ENCODE data around the gene TICAM2. TPM values are rescaled to one million over a fixed set of nuclear protein-coding genes. Genes with fewer than 3 reads are reported as not detected.
A peak's percentile ranks its signal among the peaks of the same experiment; 100 is the strongest.

The TICAM2 gene
- total RNA-seq, 2 donors from 2014 or later: 3.5 TPM

DNA sequence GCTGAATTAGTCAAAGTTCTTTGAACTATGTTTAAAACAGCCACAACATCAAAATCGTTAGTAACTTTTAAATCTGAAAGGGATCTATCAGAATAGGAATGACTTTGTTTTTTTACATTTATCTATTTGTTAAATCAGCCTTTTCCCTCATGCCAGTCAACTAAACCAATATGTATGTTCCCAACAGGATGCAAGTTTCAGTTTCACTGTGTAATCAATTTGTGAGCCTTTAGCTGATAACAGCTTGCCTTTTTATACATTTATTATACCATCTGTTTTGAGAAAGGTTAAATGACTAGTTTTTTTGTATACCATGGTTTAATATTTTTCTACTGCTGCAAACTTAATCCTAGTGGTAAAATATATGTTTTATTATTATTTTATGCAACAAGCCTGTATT, 14.6 kb upstream of the TICAM2 start:
- no peak for DNase-seq
- intact Hi-C loops (cut with DNase I): no loop called here
- no peak for ATAC-seq

- DNase-seq (no peak), ATAC-seq (no peak)
- intact Hi-C loops (cut with DNase I): no loop called here
Observed at GRCh38 chr5:115616472-115616871, 14.2 kb upstream of the TICAM2 start.

GRCh38 chr5:115611873-115612272, 9.6 kb upstream of the TICAM2 start:
- ATAC-seq (no peak), DNase-seq (no peak)
- intact Hi-C loops (cut with DNase I): no loop called here

DNA sequence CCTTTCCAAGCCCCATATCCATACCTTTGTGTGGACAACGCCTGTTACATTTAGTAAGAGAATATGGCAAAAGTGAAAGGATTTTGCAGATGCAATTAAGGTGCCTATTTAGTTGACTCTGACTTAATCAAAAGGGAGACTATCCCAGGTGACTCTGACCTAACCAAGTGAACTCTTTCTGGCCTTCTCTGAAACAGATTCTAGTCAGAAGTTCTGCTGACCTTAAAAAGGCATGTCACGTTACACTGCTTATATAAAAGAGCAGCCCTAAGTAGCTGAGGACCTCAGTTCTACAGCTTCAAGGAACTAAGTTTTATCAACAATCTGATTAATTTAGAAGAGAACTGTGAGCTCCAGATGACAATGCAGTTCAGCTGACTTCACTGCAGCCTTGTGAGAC, 5.7 kb upstream of the TICAM2 start:
- intact Hi-C loops (cut with DNase I): no loop called here
- ATAC-seq: no peak
- DNase-seq: no peak

GRCh38 chr5:115605436-115605835, 3.2 kb upstream of the TICAM2 start:
- intact Hi-C loops (cut with DNase I): no loop called here
- ATAC-seq (no peak), DNase-seq (no peak)

DNA sequence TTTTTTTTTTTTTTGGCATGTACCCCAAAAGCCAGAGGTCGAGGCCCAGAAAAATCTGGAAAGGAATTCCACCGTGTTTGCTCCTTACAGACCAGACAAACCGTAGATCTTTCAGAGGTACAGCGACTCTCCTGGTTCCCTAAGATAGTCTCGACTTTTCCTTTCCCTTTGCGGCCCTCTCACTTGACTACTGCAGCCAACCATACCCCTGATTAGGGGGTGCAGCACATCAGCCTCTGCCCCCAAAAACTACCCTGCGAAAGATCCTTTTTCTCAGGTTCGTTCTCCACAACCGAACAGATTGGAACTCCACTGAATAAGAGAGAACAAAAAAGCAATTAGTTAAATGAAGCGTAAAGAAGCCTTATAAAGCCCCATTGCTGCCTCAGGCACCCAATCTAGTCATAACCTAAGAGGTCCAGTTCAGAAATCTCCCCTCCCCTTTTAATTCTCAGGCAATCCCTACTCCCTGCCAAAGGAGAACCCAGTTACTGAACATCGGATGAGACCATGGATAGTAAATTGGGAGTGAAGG, 379 bp upstream of the TICAM2 start:
- peak in 1 of 2 donors; percentile 22 for ATAC-seq
- intact Hi-C loops (cut with DNase I): no loop called here
- no peak for DNase-seq

GRCh38 chr5:115600766-115601165, 1.5 kb downstream of the TICAM2 start:
- DNase-seq: no peak
- intact Hi-C loops (cut with DNase I): no loop called here
- no peak for ATAC-seq

GRCh38 chr5:115599924-115600323, 2.4 kb downstream of the TICAM2 start:
- intact Hi-C loops (cut with DNase I): no loop called here
- no peak for ATAC-seq
- DNase-seq: no peak

GRCh38 chr5:115599502-115599901, 2.8 kb downstream of the TICAM2 start:
- intact Hi-C loops (cut with DNase I): no loop called here
- ATAC-seq (peak in 1 of 2 donors; percentile 35), DNase-seq (no peak)

DNA sequence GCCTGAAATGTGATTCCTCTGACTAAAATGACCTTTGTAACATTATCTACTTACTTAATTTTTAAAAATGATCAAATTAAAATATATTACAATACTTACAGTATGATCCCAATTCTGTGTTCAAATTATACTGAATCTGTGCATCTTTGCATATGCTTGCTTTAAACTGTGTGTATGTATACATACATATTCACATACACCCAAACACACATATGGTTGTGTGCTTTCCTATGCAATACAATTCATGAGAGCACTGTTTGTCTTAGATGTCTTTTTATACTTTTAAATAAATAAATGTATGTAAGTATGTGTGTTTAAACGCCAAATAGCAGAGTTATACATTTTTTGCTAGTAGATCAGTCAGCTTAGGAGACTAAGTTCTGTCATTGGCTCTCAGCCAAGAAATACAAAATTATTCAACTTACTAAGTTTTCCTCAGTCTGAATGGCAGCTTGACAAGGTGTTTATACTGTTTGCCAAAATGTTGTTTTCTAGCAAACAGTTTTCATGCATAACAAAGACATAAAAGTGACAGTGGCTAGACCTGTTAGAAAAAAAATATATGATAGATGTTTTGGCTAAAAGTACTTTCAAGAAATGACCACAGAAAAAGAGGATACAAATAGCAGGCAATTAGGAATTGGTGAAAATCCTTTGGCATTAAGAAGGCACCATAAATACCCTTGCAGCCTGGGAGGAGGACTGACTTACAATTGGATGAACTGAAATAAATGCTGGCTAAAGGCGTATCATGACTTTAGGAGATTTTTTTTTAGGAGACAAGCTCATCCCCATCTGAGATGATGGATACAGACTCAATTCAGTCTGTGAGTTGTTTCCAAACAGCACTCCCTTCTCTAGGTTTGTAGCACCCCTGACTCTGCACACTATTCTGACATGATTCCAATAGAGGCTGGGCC, 7.9 kb downstream of the TICAM2 start:
- intact Hi-C loops (cut with DNase I): no loop called here
- DNase-seq (no peak), ATAC-seq (no peak)

GRCh38 chr5:115589043-115589442, 13.2 kb downstream of the TICAM2 start:
- intact Hi-C loops (cut with DNase I): loop anchor here in 1 of 2 donors (5.0 kb wide), 1 partner anchor 282 kb away; no protein-coding TSS in a partner anchor
- DNase-seq (no peak), ATAC-seq (peak; percentile 80 to 81)

DNA sequence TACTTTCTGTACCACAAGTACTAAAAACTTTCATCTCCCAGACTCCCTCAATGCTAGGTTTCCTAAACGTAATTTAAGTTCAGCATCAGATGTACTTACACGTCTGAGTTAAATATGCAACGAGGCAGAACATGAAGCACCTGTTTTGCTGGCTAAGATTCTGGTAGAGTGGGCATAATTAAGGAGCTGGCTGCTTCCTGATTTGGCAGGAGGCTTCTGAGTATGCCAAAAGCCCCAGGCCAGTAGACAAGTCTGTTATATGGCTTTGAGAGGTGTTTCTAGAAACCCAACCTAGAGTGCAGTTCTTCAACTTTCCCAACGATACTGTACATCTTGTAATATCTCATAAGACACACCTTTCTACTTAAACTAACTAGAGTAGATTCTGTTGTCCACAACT, 13.6 kb downstream of the TICAM2 start:
- intact Hi-C loops (cut with DNase I): loop anchor here in 1 of 2 donors (5.0 kb wide), 1 partner anchor 281 kb away; no protein-coding TSS in a partner anchor
- DNase-seq (no peak), ATAC-seq (no peak)

GRCh38 chr5:115586525-115587146, 15.6 kb downstream of the TICAM2 start:
- DNase-seq (no peak), ATAC-seq (no peak)
- intact Hi-C loops (cut with DNase I): loop anchor here (2.0 to 5.0 kb wide), 3 partner anchors 210 to 279 kb away; no protein-coding TSS in a partner anchor

- ATAC-seq (no peak), DNase-seq (no peak)
- intact Hi-C loops (cut with DNase I): loop anchor here in 1 of 2 donors (5.0 kb wide), 1 partner anchor 278 kb away; no protein-coding TSS in a partner anchor
Observed at GRCh38 chr5:115585265-115585664, 17.0 kb downstream of the TICAM2 start.

- DNase-seq (no peak), ATAC-seq (no peak)
- intact Hi-C loops (cut with DNase I): no loop called here
Observed at GRCh38 chr5:115584501-115584900, 17.8 kb downstream of the TICAM2 start.

DNA sequence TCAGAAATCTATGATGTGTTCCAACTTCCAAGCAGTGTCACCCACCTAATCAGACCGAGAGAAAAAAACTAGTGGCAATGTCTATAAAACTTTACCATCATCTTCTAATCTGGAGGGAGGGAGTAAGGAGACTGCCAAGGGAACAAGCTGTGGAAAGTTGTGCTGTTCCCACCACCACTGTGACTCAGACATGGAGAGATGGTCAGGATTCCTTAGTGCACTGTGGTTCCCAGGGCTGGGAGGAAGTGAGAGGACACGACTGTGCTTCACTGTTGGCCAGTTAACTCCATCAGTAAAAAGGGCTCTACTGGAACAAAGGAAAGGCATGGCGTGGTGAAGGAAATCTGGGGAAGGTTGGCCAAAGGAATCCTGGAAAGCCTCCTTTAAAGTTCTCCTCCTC, 18.8 kb downstream of the TICAM2 start:
- ATAC-seq (peak in 1 of 2 donors; percentile 88), DNase-seq (no peak)
- intact Hi-C loops (cut with DNase I): no loop called here

DNA sequence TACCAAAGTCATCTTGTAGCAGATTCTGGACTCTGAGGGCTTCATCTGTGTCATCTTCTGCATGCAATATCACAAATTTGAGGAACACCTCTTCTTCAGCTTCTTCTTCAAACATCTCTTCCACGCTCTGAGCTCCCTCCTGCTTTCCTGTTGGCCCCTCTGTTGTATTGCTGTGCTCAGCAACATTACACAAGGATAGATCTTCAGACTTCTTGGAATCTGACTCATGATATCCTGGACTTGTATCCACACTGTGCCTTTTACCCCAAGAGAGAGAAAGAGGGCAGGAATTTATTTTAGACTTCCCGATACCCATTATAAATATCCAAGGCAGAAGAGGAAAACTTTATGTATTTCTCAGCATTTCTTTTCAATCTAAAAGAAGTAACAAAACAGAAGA, 21.3 kb downstream of the TICAM2 start:
- ATAC-seq (no peak), DNase-seq (no peak)
- intact Hi-C loops (cut with DNase I): no loop called here

GRCh38 chr5:115579747-115580173, 22.5 kb downstream of the TICAM2 start:
- ATAC-seq: no peak
- intact Hi-C loops (cut with DNase I): loop anchor here in 1 of 2 donors (5.0 kb wide), 2 partner anchors 202 to 267 kb away; no protein-coding TSS in a partner anchor
- no peak for DNase-seq

GRCh38 chr5:115579216-115579615, 23.1 kb downstream of the TICAM2 start:
- intact Hi-C loops (cut with DNase I): loop anchor here in 1 of 2 donors (5.0 kb wide), 2 partner anchors 202 to 267 kb away; no protein-coding TSS in a partner anchor

GRCh38 chr5:115578657-115579056, 23.6 kb downstream of the TICAM2 start:
- ATAC-seq (no peak), DNase-seq (no peak)
- intact Hi-C loops (cut with DNase I): loop anchor here in 1 of 2 donors (5.0 kb wide), 2 partner anchors 201 to 266 kb away; no protein-coding TSS in a partner anchor

More at GRCh38 chr5:115579216-115579615, 23.1 kb downstream of the TICAM2 start:
- DNase-seq (no peak), ATAC-seq (no peak)

Measured in left cardiac atrium (tissue), 4 donors.